Neural cell (in vitro differentiated cells): ENCODE data around the gene STIM1.

Source experiments
- EP300 ChIP-seq: fragments of 450-650 bp; conservative IDR thresholded peaks from 2 replicates; pipeline ENCODE4 v1.6.1; 2014; ENCODE audit warnings: antibody characterized with exemption, mild to moderate bottlenecking, moderate library complexity; ENCODE audit not compliant: poor library complexity, severe bottlenecking
- EZH2 ChIP-seq: fragments of 200-600, 300-800 bp; shearing (Covaris generic), sonication (generic); IDR thresholded peaks from 2 replicates; pipeline ENCODE4 v1.6.1; 2014; ENCODE audit warnings: antibody characterized with exemption, low read length, borderline replicate concordance, mild to moderate bottlenecking; ENCODE audit not compliant: insufficient read depth, poor library complexity, severe bottlenecking
- TAF1 ChIP-seq: IDR thresholded peaks from 2 replicates; pipeline ENCODE4 v1.6.1; 2012; ENCODE audit warnings: low read depth
- TF ChIP-seq, protein P1 (sequence below): fragments of 450-650 bp; IDR thresholded peaks from 2 replicates; pipeline ENCODE4 v1.5.1; 2014; ENCODE audit warnings: antibody characterized with exemption, mild to moderate bottlenecking, moderate library complexity; ENCODE audit not compliant: poor library complexity, severe bottlenecking
- TF ChIP-seq, protein P2 (sequence below): IDR thresholded peaks from 2 replicates; pipeline ENCODE4 v1.6.1; 2012; ENCODE audit warnings: borderline replicate concordance

DNA sequence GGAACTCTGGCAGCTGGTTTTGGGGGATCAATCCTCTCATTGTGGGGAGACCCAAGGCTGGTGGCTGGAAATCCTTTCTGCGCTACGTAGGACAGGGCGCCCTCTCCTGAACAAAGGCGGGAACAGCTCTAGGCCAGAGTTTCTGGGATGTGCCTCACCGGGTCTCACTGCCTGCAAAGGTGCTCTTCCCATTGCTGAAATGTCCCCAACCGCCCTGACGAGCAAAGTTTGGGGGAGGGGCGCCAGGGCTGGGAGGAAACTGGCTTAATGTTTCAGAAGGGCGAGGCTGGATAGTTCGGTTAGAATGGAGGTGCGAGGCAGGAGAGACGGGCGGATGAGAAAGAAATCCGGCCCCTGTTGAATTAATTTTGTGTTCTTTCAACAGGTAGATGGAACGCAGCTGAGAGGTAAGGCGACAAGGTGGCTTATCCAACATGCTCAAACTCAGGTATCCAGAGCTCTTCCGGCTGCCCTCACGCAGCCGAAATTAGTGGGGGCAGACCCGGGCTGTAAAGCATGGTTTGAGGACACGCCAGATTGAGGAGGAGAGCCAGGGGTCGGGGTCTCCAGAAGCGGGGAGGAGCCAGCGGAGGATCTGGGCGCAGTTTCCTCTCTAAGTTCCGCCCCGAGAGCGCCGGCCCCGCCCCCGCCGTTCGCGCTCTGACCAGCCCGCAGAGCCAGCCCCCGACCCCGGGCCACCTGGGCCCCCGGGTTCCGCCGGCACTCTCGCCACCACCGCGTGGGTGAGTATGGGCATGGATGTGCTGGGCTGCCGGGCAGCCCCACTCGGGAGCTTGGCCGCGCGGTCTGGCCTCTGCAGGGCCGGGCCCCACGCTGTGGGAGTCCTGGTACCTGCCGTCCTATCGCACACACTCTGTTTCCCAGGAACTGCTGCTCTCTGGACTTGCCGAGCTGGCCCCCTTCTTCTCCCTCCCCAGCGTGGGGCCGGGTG is 47.3 kb upstream of the STIM1 start, which contains the start of gene PGAP2:
- TF ChIP-seq TAF1 (no peak), EP300 (no peak), EZH2 (no peak)
- TF ChIP-seq, protein P1, sequence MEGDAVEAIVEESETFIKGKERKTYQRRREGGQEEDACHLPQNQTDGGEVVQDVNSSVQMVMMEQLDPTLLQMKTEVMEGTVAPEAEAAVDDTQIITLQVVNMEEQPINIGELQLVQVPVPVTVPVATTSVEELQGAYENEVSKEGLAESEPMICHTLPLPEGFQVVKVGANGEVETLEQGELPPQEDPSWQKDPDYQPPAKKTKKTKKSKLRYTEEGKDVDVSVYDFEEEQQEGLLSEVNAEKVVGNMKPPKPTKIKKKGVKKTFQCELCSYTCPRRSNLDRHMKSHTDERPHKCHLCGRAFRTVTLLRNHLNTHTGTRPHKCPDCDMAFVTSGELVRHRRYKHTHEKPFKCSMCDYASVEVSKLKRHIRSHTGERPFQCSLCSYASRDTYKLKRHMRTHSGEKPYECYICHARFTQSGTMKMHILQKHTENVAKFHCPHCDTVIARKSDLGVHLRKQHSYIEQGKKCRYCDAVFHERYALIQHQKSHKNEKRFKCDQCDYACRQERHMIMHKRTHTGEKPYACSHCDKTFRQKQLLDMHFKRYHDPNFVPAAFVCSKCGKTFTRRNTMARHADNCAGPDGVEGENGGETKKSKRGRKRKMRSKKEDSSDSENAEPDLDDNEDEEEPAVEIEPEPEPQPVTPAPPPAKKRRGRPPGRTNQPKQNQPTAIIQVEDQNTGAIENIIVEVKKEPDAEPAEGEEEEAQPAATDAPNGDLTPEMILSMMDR, result peak; percentile 58
- TF ChIP-seq, protein P2, sequence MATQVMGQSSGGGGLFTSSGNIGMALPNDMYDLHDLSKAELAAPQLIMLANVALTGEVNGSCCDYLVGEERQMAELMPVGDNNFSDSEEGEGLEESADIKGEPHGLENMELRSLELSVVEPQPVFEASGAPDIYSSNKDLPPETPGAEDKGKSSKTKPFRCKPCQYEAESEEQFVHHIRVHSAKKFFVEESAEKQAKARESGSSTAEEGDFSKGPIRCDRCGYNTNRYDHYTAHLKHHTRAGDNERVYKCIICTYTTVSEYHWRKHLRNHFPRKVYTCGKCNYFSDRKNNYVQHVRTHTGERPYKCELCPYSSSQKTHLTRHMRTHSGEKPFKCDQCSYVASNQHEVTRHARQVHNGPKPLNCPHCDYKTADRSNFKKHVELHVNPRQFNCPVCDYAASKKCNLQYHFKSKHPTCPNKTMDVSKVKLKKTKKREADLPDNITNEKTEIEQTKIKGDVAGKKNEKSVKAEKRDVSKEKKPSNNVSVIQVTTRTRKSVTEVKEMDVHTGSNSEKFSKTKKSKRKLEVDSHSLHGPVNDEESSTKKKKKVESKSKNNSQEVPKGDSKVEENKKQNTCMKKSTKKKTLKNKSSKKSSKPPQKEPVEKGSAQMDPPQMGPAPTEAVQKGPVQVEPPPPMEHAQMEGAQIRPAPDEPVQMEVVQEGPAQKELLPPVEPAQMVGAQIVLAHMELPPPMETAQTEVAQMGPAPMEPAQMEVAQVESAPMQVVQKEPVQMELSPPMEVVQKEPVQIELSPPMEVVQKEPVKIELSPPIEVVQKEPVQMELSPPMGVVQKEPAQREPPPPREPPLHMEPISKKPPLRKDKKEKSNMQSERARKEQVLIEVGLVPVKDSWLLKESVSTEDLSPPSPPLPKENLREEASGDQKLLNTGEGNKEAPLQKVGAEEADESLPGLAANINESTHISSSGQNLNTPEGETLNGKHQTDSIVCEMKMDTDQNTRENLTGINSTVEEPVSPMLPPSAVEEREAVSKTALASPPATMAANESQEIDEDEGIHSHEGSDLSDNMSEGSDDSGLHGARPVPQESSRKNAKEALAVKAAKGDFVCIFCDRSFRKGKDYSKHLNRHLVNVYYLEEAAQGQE, result no peak
